Astrocyte (in vitro differentiated cells and primary cell): ENCODE measurements around the gene USP44. TPM values are rescaled to one million over a fixed set of nuclear protein-coding genes. Genes with fewer than 3 reads are reported as not detected.

Experiments used
- DNase-seq: peaks from one replicate; pipeline ENCODE4 v3.0.0-alpha.2; 2010; ENCODE audit warnings: low read depth
- FAIRE-seq: peaks from 2 replicates; lab custom pipeline; 2011; peaks lifted over from hg19 to GRCh38; lab: Jason Lieb, UNC
- H2AFZ ChIP-seq: 2 replicates; pipeline ENCODE4 v1.6.0; 2012; ENCODE audit warnings: low read depth, low read length, inconsistent platforms
- H3K27ac ChIP-seq: 2 replicates; pipeline ENCODE4 v1.5.1; 2011; ENCODE audit warnings: low read depth, low read length, inconsistent platforms
- H3K27me3 ChIP-seq: 2 replicates; pipeline ENCODE4 v1.6.0; 2011; ENCODE audit warnings: low read length, inconsistent platforms; ENCODE audit not compliant: insufficient read depth
- H3K36me3 ChIP-seq: 2 replicates; pipeline ENCODE4 v1.5.1; 2011; ENCODE audit warnings: low read length, inconsistent platforms; ENCODE audit not compliant: insufficient read depth
- H3K4me1 ChIP-seq: 2 replicates; pipeline ENCODE4 v1.5.1; 2011; ENCODE audit warnings: low read length, inconsistent platforms; ENCODE audit not compliant: insufficient read depth
- H3K4me2 ChIP-seq: 2 replicates; pipeline ENCODE4 v1.6.0; 2012; ENCODE audit warnings: low read length, inconsistent platforms
- H3K4me3 ChIP-seq: 2 replicates; pipeline ENCODE4 v1.5.1; 2011; ENCODE audit warnings: low read depth, mild to moderate bottlenecking, low read length, inconsistent platforms; ENCODE audit not compliant: insufficient read depth
- H3K79me2 ChIP-seq: 2 replicates; pipeline ENCODE4 v1.6.0; 2012; ENCODE audit warnings: mild to moderate bottlenecking, low read length, inconsistent platforms; ENCODE audit not compliant: insufficient read depth
- H3K9ac ChIP-seq: 2 replicates; pipeline ENCODE4 v1.6.0; 2012; ENCODE audit warnings: mild to moderate bottlenecking, low read length, inconsistent platforms
- H3K9me3 ChIP-seq: 2 replicates; pipeline ENCODE4 v1.5.1; 2012; ENCODE audit warnings: low read depth, mild to moderate bottlenecking, low read length, inconsistent platforms; ENCODE audit not compliant: insufficient read depth
- H4K20me1 ChIP-seq: 2 replicates; pipeline ENCODE4 v1.6.0; 2012; ENCODE audit warnings: low read length, inconsistent platforms; ENCODE audit not compliant: insufficient read depth
- H3K27ac Mint-ChIP-seq: one replicate; pipeline ENCODE4 v1.8.0; 2021; ENCODE audit warnings: mild to moderate bottlenecking, mixed read lengths; ENCODE audit not compliant: unreplicated experiment
- H3K27me3 Mint-ChIP-seq: one replicate; pipeline ENCODE4 v1.8.0; 2021; ENCODE audit warnings: low read depth, mixed read lengths; ENCODE audit not compliant: unreplicated experiment
- H3K36me3 Mint-ChIP-seq: one replicate; pipeline ENCODE4 v1.8.0; 2021; ENCODE audit warnings: low read depth, mixed read lengths; ENCODE audit not compliant: unreplicated experiment
- H3K4me1 Mint-ChIP-seq: one replicate; pipeline ENCODE4 v1.8.0; 2021; ENCODE audit warnings: low read depth, mixed read lengths; ENCODE audit not compliant: unreplicated experiment
- H3K4me3 Mint-ChIP-seq: one replicate; pipeline ENCODE4 v1.8.0; 2021; ENCODE audit warnings: mild to moderate bottlenecking, moderate library complexity, mixed read lengths; ENCODE audit not compliant: unreplicated experiment
- H3K9me3 Mint-ChIP-seq: one replicate; pipeline ENCODE4 v1.8.0; 2021; ENCODE audit warnings: mild to moderate bottlenecking, mixed read lengths; ENCODE audit not compliant: unreplicated experiment
- EZH2 ChIP-seq: IDR thresholded peaks from 2 replicates; pipeline ENCODE4 v1.6.1; 2012; ENCODE audit warnings: mild to moderate bottlenecking, low read length, inconsistent platforms; ENCODE audit not compliant: insufficient read depth
- total RNA-seq: library from RNA; stranded (reverse); gene quantifications from 2 replicates; pipeline ENCODE4 v1.2.1, GENCODE V29; 2021
- TF ChIP-seq, protein P1 (sequence below): IDR thresholded peaks from 2 replicates; pipeline ENCODE4 v1.5.1; 2011; ENCODE audit warnings: low read depth, mild to moderate bottlenecking, inconsistent platforms, low read length, moderate library complexity; ENCODE audit not compliant: insufficient read depth

USP44 gene
- total RNA-seq, 1 donor from 2014 or later = 5.4 TPM

- Mint-ChIP-seq H3K9me3 (peaks cover 2% of the 10 kb centered on the region), H3K4me3 (peak overlapping the region; percentile 100), H3K27me3 (no peaks in the 10 kb centered on the region), H3K27ac (peak overlapping the region; percentile 100), H3K36me3 (peaks cover 7% of the 10 kb centered on the region), H3K4me1 (peaks cover 9% of the 10 kb centered on the region)
- Histone ChIP-seq H2AFZ (peak overlapping the region; percentile 78), H3K4me2 (peak overlapping the region; percentile 95), H3K36me3 (peaks cover 16% of the 10 kb centered on the region), H3K4me3 (peak overlapping the region; percentile 87), H4K20me1 (peaks cover 36% of the 10 kb centered on the region), H3K4me1 (peaks cover 9% of the 10 kb centered on the region), H3K27me3 (no peaks in the 10 kb centered on the region), H3K9ac (peak overlapping the region; percentile 98), H3K9me3 (no peaks in the 10 kb centered on the region), H3K27ac (peak overlapping the region; percentile 88), H3K79me2 (peaks cover 44% of the 10 kb centered on the region)
- FAIRE-seq = no peak
- no peak for DNase-seq
- TF ChIP-seq EZH2 = no peak
- TF ChIP-seq, protein P1, sequence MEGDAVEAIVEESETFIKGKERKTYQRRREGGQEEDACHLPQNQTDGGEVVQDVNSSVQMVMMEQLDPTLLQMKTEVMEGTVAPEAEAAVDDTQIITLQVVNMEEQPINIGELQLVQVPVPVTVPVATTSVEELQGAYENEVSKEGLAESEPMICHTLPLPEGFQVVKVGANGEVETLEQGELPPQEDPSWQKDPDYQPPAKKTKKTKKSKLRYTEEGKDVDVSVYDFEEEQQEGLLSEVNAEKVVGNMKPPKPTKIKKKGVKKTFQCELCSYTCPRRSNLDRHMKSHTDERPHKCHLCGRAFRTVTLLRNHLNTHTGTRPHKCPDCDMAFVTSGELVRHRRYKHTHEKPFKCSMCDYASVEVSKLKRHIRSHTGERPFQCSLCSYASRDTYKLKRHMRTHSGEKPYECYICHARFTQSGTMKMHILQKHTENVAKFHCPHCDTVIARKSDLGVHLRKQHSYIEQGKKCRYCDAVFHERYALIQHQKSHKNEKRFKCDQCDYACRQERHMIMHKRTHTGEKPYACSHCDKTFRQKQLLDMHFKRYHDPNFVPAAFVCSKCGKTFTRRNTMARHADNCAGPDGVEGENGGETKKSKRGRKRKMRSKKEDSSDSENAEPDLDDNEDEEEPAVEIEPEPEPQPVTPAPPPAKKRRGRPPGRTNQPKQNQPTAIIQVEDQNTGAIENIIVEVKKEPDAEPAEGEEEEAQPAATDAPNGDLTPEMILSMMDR = no peak
Observed at GRCh38 chr12:95473231-95473883, 77.9 kb downstream of the USP44 start.

DNA sequence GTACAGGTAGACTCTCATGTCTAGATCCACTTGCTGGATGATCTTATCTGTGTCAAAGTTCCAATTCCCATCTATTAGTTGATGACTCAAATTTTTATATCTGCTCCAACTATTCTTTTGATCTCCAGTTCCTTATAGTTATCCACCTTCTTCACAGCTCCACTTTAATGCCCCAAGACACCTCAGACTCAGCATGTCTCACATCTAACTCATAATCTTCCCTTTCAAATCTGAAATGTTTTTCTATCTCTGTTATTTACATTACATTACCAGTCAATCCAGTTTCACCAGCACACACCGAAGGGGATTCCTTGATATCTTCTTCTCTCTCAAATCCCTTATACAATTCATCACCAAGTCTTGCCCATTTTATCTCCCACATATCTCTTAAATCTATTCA, 81.0 kb downstream of the USP44 start:
- H3K9me3 Mint-ChIP-seq = peaks cover 6% of the 10 kb centered on the region
- Histone ChIP-seq H3K79me2 (peaks cover 14% of the 10 kb centered on the region), H3K9ac (no peak overlapping the region), H3K4me3 (no peak overlapping the region), H3K27me3 (no peaks in the 10 kb centered on the region), H2AFZ (no peak overlapping the region), H3K4me1 (peaks cover 6% of the 10 kb centered on the region), H4K20me1 (peaks cover 8% of the 10 kb centered on the region), H3K9me3 (no peaks in the 10 kb centered on the region), H3K36me3 (no peaks in the 10 kb centered on the region), H3K27ac (no peak overlapping the region), H3K4me2 (no peak overlapping the region)
- H3K4me1 Mint-ChIP-seq = peaks cover 2% of the 10 kb centered on the region
- no peak overlapping the region for H3K4me3 Mint-ChIP-seq
- TF ChIP-seq, protein P1 = no peak
- no peak for TF ChIP-seq EZH2
- DNase-seq = no peak
- no peak for FAIRE-seq
- no peaks in the 10 kb centered on the region for H3K36me3 Mint-ChIP-seq
- H3K27ac Mint-ChIP-seq = no peak overlapping the region
- no peaks in the 10 kb centered on the region for H3K27me3 Mint-ChIP-seq

Other genes starting within 250 kb of the USP44 start
- 81.6 and 83.2 TPM in 2 replicates for gene METAP2, start 77.3 kb downstream of the USP44 start, total RNA-seq
- 22.6 and 28.9 TPM in 2 replicates for gene NTN4, start 239.3 kb upstream of the USP44 start, total RNA-seq